CD4-positive, alpha-beta T cell treated with Interleukin-15 for 4 hours (primary cell): Measurements from ENCODE around the gene CCDC33.

Source experiments
- DNase-seq: peaks from one replicate; pipeline ENCODE4 v3.0.0-alpha.2; 2020; ENCODE audit warnings: low spot score

CCDC33 gene

DNA sequence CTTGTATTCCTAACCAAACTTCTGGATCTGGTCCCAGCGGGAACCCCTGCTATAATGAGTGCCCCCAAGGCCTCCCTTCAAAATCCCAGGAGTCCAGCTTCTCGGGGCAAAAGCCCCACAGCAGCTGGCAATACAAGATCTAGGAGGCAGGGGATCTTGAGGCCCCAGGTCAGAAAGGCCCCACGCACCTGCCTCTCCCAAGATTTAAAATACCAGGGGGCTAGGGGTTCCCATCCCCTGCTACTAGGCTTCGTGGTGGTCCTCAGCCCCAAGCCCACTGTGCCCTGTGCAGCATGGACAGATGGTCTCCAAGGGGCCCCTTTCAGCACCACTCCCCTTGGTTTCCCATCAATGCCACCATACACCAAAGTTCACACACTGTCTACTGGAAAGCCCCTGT is 147.2 kb downstream of the CCDC33 start:
- DNase-seq, result no peak

DNA sequence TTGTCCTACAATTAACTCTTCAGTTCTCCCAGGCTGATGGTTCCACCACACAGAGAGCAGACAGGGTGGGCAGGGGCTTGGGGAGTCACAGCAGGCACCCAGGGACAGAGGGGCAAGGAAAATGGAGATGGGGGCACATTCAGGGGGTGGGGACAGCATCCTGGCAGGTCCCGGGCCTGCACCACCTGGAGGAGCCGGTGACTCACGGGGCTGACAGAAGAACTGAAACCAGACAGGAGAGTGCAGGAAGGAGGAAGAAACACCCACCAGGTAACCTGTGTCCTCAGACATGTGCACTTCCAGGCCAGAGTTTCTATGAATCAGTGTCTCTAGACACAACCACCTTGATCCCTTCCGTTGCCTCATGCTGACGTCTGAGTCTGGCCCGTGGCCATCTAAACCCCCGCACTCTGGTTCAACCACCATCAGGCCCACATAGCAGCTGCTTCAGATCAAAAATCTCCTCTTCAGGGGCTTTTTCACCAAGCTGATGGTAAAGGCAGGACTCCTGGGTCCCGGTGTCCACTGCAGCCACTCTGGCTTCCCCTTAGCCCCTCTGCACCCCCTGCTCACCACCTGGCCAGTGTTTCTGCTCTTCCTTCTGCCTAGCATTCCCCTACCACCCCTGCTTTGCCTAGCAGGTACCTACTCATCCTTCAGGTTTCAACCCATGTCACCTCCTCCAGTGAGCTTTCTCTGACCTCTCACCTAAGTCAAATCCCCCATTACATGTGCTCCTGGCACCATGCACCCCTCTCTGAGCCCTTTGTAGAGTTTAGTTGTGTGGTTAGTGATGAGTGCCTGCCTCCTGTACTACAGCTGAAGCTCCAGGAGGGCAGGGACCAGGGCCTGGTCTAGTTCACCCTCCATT is 147.8 kb downstream of the CCDC33 start:
- peak; percentile 52 for DNase-seq

DNA sequence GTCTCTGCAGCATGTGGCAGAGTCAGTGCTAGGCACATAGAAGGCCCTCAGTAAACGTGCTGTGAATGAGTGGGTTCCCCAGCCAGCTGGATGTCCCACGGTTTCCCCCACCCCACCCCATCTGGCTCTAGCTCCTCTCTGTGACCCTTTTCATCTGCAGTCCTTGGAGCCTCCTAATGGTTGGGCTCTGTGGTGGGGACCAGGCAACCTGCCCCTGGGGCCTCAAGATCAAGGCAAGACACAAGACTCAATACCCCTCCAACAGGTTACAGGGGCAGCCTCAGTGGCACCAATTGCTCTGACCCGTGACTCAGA is 148.4 kb downstream of the CCDC33 start:
- no peak for DNase-seq

GRCh38 chr15:74384881-74385643 is 148.9 kb downstream of the CCDC33 start:
- DNase-seq, result peak; percentile 51

DNA sequence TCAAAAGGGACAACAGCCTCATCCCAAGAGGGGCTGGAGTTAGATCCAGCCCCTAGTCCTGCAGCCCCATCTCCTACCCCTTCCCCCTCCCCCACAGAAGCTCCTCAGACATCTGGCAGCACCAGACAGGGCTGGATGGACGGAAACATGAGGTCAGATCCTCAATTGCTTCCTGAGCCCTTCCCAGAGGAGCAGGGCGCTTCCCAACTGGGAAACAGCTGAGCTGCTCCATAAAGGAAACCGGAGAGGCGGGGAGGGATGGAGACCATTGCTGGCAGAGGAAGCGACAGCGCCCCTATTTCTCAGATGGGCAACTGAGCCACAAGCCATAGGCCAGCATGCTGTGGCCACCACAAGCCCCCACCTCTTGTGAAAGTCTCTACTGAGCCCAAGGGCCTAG is 149.6 kb downstream of the CCDC33 start:
- no peak for DNase-seq
